NK-92 (cell line): Measurements from ENCODE around the gene LSAMP.
"Not testable (repeated sequence)": the region's sequence is repeated elsewhere in the genome, so short reads cannot be mapped to it uniquely, and the experiment has no call there.

ENCODE experiments used
- DNase-seq: peaks from one replicate; lab custom pipeline; 2025; ENCODE audit not compliant: unreplicated experiment; lab: John Stamatoyannopoulos, UW

LSAMP gene

DNA sequence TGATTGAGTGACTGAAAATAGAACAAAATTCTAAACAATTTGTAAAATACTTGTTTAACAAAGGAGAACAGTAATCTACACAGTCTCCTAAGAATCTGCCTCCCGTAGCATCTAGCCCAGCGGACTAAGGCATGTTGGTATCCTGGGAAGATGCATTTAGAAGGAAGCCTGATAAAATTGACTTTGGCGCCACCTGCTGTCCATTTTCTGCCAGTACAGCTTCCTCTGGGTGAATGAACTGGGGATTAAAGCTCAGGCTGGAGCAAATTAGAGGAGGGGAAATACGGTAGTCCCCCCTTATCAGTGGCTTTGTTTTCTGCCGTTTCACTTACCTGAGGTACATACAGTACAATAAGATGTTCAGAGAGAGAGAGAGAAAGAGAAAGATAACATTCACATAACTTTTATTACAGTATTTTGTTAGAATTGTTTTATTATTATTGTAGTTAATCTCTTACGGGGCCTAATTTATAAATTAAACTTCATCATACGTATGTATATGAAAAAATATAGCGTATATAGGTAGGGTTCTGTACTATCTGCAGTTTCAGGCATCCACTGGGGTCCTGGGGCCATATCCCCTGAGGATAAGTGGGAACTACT, 630.4 kb downstream of the LSAMP start:
- DNase-seq = no peak

- no peak for DNase-seq
Measured at GRCh38 chr3:115814006-115814405, 631.3 kb downstream of the LSAMP start.

- no peak for DNase-seq
Measured at GRCh38 chr3:115808816-115809215, 636.5 kb downstream of the LSAMP start.

DNA sequence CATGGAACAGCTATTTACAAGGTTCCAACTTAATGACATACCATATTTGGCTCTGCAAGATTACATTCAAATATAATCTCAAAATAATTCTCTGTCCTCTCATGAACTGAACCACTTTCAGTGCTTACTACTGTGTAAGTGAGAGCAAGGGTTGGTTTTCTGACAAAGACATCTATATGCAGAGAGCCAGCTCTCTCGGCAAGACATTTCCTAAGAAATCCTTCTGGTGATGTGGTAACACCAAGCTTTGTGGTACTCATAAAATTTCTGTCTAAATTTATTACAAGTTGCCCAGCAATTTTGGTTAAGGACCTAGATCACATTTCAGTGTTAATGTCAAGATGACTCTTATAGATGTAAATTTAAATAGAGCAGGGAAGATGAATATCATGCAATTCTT, 637.0 kb downstream of the LSAMP start:
- no peak for DNase-seq

DNA sequence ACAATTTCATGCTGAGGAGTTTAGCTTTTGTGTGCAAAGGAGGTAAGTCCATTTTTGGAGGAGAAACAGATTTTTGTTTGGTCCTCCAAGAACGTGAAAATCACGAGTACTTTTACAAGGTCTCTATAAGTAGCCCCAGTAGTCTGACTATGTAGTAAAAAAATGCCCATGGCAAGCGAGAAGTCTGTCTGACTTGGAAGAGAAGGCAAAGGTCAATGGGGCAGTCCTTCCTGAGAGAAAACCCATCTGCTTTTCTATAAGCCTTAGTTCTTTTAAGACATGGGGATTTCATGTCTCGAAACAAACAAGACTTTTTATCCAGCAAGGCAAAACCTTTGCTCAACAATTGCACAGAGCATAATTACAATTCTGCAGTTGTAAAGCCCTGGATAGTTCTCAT, 638.8 kb downstream of the LSAMP start:
- DNase-seq = no peak

DNA sequence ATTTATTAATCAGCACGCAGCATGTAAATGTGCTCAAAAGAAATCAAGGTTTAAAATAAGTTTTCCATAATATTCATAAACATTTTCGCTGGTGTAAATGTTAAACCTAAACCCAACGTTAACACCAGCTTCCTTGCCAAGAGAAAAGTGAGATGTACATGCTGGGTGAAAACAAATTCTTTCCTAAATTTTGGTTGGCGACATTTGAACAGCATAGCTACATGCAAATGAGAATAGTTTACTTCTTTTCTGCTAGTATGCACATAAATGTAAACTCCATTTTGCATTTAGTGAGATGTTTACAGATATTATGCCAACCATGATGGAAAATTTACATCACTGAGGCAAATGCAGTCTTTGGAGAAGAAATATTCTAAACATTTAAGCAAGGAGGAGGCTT, 639.8 kb downstream of the LSAMP start:
- no peak for DNase-seq

DNA sequence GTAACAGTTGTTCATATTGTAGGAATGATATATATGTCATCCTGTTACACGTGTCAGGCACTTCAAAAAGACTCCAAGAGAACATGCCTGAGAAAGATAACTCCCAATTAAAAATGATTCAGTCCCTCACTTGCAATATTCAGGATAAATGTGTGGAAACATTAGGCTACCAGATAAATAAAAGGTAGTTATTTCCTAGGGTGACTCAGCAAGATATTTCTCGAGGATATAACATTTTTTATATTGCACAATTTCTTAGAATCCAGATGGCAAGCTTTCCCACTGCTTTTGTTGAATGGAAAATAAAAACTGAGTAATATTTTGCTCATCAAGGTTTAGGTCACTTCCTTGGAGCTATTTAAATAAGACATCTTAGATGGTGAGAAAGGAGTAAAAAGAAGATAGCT, 640.6 kb downstream of the LSAMP start:
- DNase-seq = no peak

- no peak for DNase-seq
Measured at GRCh38 chr3:115804200-115804599, 641.1 kb downstream of the LSAMP start.

DNA sequence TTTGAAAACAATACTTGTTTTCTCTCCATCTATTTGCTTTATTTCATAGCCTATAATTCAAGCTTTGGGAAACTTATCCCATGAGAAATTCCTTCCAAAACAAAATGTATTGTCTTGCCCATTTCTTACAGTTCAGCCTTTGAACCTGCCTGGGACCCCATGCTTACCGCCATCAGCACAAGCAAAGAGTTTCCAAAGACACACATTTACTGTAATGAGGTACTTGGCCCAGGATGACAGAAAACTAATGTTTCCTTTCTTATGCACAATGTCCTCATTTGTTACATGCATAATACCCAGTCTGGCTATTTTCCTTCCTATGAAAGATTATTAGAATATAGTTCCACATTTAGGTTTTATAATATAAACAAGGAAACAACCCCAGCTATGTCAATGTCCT, 641.6 kb downstream of the LSAMP start:
- no peak for DNase-seq

DNA sequence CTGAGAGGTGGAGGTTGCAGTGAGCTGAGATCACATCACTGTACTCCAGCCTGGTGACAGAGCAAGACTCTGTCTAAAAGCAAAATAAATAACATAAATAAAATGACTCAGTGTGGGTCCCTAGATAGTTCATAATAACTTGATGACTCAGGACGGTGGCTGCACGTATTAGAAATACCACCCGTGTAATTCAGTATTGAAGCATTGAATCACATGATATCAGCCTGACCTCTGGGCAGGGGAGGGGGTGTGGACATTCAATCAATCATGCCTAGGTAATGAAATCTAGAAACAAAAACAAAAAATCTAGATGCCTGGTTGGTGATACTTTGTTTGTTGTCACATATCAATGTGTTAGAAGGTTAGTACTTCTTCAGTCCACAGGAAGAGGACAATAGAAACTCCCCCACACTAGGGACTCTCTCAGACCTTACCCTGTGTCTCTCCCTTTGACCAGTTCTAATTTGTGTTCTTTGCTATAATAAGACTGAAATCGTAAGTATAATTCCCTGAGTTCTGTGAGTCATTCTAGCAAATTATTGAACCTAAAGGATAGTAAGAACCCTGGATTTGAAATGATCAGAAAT, 644.7 kb downstream of the LSAMP start:
- no peak for DNase-seq

DNA sequence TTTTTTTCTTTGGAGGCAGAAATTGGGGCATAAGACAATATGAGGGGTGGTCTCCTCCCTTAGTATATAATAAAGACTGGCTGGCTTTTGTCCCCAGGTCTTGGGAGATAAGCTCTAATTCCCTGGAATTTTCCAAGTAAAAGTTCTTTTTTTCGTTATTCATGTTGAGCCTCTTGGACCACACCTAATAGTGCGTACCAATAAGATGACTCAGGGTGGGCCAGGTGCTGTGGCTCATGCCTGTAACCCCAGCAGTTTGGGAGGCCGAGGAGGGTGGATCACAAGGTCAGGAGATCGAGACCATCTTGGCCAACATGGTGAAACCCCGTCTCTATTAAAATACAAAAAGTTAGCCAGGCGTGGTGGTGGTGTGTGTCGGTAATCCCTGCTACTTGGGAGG, 645.2 kb downstream of the LSAMP start:
- not testable (repeated sequence) for DNase-seq

GRCh38 chr3:115792206-115792955, 652.9 kb downstream of the LSAMP start:
- DNase-seq = no peak

- not testable (repeated sequence) for DNase-seq
Measured at GRCh38 chr3:115791271-115792153, 653.8 kb downstream of the LSAMP start.

- no peak for DNase-seq
Measured at GRCh38 chr3:115790759-115791158, 654.5 kb downstream of the LSAMP start.

- no peak for DNase-seq
Measured at GRCh38 chr3:115789481-115789880, 655.8 kb downstream of the LSAMP start.

DNA sequence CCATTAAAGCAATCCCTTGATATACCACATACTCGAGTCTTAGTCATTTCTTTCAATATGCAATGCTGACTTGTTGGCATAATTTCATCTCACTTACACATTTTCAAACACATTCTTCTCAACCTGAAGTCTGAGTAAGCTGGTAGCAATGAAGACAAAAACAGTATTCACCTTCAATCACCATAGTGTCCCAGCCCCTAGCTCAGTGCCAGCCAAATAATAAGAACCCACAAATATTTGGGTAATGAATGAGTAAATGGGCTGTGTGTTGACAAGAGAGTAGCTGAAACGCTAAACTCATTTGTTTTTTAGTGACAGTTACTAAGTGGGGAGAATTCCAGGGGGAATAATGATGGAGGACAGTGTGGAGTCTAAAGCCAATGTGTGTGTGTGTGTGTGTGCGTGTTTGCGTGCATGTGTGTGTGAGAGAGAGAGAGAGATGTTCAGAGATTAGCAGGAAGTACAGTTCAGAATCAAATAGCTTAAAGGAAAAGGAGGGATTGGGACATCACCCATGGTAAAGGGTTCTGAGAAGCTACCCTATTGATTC, 656.3 kb downstream of the LSAMP start:
- DNase-seq = no peak

- DNase-seq = no peak
Measured at GRCh38 chr3:115787818-115788217, 657.5 kb downstream of the LSAMP start.

DNA sequence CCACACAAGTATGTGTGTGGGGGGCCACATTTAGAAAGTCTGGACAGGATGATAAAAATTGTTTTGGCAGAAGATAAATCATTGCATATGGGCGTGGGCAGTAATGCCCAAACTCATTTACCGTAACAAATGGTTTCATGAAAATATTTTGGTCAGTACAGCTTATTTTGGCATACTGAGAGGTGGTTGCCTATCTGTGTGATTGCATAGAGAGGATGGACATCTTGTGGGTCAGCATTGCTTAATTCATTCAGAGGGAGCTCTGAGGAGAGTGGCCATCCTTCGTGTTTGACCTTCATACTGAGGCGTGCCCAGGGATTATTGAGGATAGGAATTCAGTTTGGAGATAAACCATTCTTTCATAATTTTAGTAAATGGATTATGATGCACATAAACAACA, 659.5 kb downstream of the LSAMP start:
- DNase-seq = no peak

DNA sequence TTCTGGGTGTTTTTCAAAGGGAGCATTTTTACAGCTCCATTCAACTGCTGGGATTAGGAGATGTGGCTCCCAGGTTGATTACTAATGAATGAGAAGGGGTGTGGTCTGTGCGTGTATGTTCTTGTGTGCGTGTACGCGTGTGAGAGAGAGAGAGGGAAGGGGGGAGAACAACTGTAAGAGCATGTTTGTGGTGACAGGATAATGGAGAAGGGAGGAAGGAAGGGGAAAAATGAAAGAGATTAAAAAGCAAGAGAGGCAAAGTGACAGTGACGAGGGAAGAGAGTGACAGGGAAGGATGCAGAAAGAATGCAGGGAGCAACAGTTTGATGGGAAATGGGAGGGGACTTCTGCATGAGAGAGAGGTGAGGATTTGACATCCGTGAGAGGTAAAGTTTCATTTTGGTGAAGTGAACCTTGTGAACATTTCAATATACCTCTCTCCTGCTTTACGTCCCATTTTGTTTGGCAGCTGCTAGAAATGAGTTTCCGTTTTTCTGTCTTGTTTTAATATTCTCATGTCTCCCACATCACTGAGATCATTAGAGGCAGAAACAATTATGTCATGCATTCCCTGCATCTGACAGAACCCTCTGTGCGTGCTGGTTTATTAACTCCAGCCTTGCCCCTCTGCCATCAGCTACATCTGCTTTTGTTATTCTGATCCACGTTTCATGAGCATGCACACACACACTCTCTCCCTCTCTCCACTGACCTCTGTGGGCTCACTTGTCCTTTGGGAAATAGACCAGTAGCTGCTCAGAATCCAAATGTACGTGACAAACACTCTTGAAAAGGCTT, 660.3 kb downstream of the LSAMP start:
- DNase-seq = no peak

DNA sequence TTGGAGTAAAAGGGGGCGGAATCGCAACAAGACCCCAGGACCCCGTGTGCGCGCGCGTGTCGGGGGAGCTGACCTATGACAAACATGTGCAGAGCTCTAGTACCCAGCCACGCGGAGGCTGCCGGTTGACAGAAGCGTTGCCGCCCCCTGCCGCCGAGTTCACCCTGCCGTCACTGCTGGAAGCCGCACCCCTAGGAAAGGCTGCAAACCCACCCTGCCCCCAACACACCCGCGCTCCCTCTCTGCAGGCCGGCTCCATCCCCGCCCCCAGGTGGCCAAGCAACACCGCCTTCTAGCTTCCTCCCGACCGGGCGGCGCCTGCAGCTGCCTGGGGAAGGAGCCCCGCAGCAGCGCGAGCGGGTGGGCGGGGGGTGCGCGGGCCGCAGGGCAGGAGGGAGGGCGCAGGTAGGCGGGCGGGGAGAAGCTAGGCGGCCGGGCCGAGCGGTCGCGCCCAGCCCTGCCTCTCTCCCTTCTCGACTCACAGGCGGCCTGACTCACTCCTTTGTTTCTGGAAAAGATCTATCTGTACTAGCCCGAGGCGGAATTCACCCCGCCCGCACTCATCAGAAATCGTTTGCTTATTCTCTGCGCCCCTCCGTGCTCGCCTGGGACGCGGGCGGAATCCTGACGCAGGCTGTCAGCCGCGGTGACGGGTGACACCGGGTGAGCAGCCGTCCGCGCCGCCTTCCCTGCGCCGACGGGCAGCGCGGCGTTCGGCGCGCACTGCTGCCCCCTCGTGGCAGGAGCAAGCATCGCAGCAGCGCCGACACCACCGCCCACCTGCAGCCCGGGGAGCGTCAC, 661.1 kb downstream of the LSAMP start:
- peak; percentile 79 for DNase-seq
